GM18951 (cell line): ENCODE measurements around the gene NFATC1.

Source experiments
- POLR2A ChIP-seq: IDR thresholded peaks from 4 replicates; pipeline ENCODE4 v1.6.1; 2011; ENCODE audit warnings: mild to moderate bottlenecking; ENCODE audit not compliant: insufficient read length, insufficient read depth; ENCODE audit errors: extremely low read depth
- in situ Hi-C: fragments of 300-500 bp; cut with MboI; formaldehyde crosslinking; loops from one replicate; pipeline ENCODE4 v1.12.0; 2022; ENCODE audit warnings: low sequenced_read_pairs, mixed read lengths, inconsistent platforms; ENCODE audit not compliant: unreplicated experiment

The NFATC1 gene

GRCh38 chr18:79509536-79509930 lies 113.8 kb downstream of the NFATC1 start:
- no peak for TF ChIP-seq POLR2A
- in situ Hi-C loops = no loop called here

GRCh38 chr18:79510046-79510685 lies 114.4 kb downstream of the NFATC1 start:
- in situ Hi-C loops = no loop called here
- no peak for TF ChIP-seq POLR2A

- in situ Hi-C loops = no loop called here
- no peak for TF ChIP-seq POLR2A
These were observed 115.1 kb downstream of the NFATC1 start for GRCh38 chr18:79510731-79511241.

GRCh38 chr18:79511271-79511670 lies 115.5 kb downstream of the NFATC1 start:
- no peak for TF ChIP-seq POLR2A
- in situ Hi-C loops = no loop called here

GRCh38 chr18:79511671-79512301 lies 116.1 kb downstream of the NFATC1 start:
- no peak for TF ChIP-seq POLR2A
- in situ Hi-C loops = no loop called here

- in situ Hi-C loops = no loop called here
- no peak for TF ChIP-seq POLR2A
These were observed 117.0 kb downstream of the NFATC1 start for GRCh38 chr18:79512461-79513380.

- no peak for TF ChIP-seq POLR2A
- in situ Hi-C loops = no loop called here
These were observed 117.8 kb downstream of the NFATC1 start for GRCh38 chr18:79513381-79514081.

GRCh38 chr18:79515331-79515730 lies 119.6 kb downstream of the NFATC1 start:
- in situ Hi-C loops = no loop called here

GRCh38 chr18:79515944-79516351 lies 120.2 kb downstream of the NFATC1 start:
- in situ Hi-C loops = no loop called here
- no peak for TF ChIP-seq POLR2A

More at GRCh38 chr18:79515331-79515730, 119.6 kb downstream of the NFATC1 start:
- TF ChIP-seq POLR2A = no peak

- no peak for TF ChIP-seq POLR2A
- in situ Hi-C loops = no loop called here
These were observed 120.8 kb downstream of the NFATC1 start for GRCh38 chr18:79516441-79516931.

- in situ Hi-C loops = no loop called here
- TF ChIP-seq POLR2A = no peak
These were observed 121.6 kb downstream of the NFATC1 start for GRCh38 chr18:79517341-79517740.

- no peak for TF ChIP-seq POLR2A
- in situ Hi-C loops = no loop called here
These were observed 122.4 kb downstream of the NFATC1 start for GRCh38 chr18:79518028-79518682.

- in situ Hi-C loops = no loop called here
These were observed 123.0 kb downstream of the NFATC1 start for GRCh38 chr18:79518683-79519128.

More at GRCh38 chr18:79518683-79519128, 123.0 kb downstream of the NFATC1 start:
- no peak for TF ChIP-seq POLR2A
